Neuronal stem cell (in vitro differentiated cells): Measurements from ENCODE around the gene NDRG2.

Source experiments
- DNase-seq: peaks from one replicate; pipeline ENCODE4 v3.0.0-alpha.2; 2013; ENCODE audit warnings: low spot score
- H2AFZ ChIP-seq: one replicate; pipeline ENCODE4 v1.6.1; 2013; ENCODE audit warnings: mild to moderate bottlenecking, low read length, inconsistent platforms
- H2AK5ac ChIP-seq: 2 replicates; pipeline ENCODE4 v1.6.1; 2013; ENCODE audit warnings: low read depth, mild to moderate bottlenecking, inconsistent platforms, low read length, moderate library complexity, mixed read lengths
- H2BK120ac ChIP-seq: 2 replicates; pipeline ENCODE4 v1.6.1; 2013; ENCODE audit warnings: low read depth, mild to moderate bottlenecking, inconsistent platforms, low read length, moderate library complexity, mixed read lengths
- H2BK12ac ChIP-seq: one replicate; pipeline ENCODE4 v1.6.1; 2013; ENCODE audit warnings: low read length, inconsistent platforms
- H2BK15ac ChIP-seq: 2 replicates; pipeline ENCODE4 v1.6.1; 2013; ENCODE audit warnings: mild to moderate bottlenecking, low read length, inconsistent platforms, mixed read lengths
- H2BK5ac ChIP-seq: one replicate; pipeline ENCODE4 v1.6.1; 2013; ENCODE audit warnings: inconsistent platforms, mild to moderate bottlenecking, low read length, moderate library complexity
- H3K14ac ChIP-seq: one replicate; pipeline ENCODE4 v1.6.1; 2013; ENCODE audit warnings: low read length, inconsistent platforms
- H3K18ac ChIP-seq: 2 replicates; pipeline ENCODE4 v1.6.1; 2013; ENCODE audit warnings: low read length, inconsistent platforms
- H3K23ac ChIP-seq: 2 replicates; pipeline ENCODE4 v1.6.1; 2013; ENCODE audit warnings: low read depth, mild to moderate bottlenecking, mixed read lengths, low read length, inconsistent platforms; ENCODE audit not compliant: poor library complexity
- H3K27ac ChIP-seq: replicated peaks from 3 replicates; pipeline ENCODE4 v1.5.1; 2013; ENCODE audit warnings: low read length, inconsistent platforms
- H3K27me3 ChIP-seq, 3 experiments: 2 replicates each; pipeline ENCODE4 v1.6.1; 2013; ENCODE audit warnings: low read length in 3 of 3, mild to moderate bottlenecking in 2 of 3, inconsistent platforms in 1 of 3, low read depth in 1 of 3, mixed read lengths in 1 of 3, moderate library complexity in 1 of 3; ENCODE audit not compliant: control insufficient read depth in 3 of 3, insufficient read depth in 3 of 3
- H3K36me3 ChIP-seq, 2 donors: replicated peaks in 1 of 2; 2 replicates each; pipeline ENCODE4 v1.6.1; 2013; ENCODE audit warnings: low read length in 2 of 2; ENCODE audit not compliant: control insufficient read depth in 2 of 2, insufficient read depth in 2 of 2
- H3K4ac ChIP-seq: 2 replicates; pipeline ENCODE4 v1.6.1; 2013; ENCODE audit warnings: inconsistent platforms, mild to moderate bottlenecking, low read length, moderate library complexity
- H3K4me1 ChIP-seq, 2 donors: 1 replicate in 1 of 2; 2 replicates in 1 of 2; pipeline ENCODE4 v1.6.1; 2013; ENCODE audit warnings: low read length in 2 of 2, low read depth in 1 of 2; ENCODE audit not compliant: control insufficient read depth in 2 of 2, insufficient read depth in 1 of 2
- H3K4me2 ChIP-seq: one replicate; pipeline ENCODE4 v1.6.1; 2013; ENCODE audit warnings: mild to moderate bottlenecking, low read length, inconsistent platforms; ENCODE audit not compliant: insufficient read depth, poor library complexity, severe bottlenecking
- H3K4me3 ChIP-seq, 2 donors: 2 replicates each; pipeline ENCODE4 v1.5.1; 2013; ENCODE audit warnings: low read length in 2 of 2, mild to moderate bottlenecking in 2 of 2, inconsistent platforms in 1 of 2, moderate library complexity in 1 of 2
- H3K79me1 ChIP-seq: one replicate; pipeline ENCODE4 v1.6.1; 2013; ENCODE audit warnings: low read depth, mild to moderate bottlenecking, inconsistent platforms, low read length, moderate library complexity
- H3K9ac ChIP-seq: one replicate; pipeline ENCODE4 v1.6.1; 2013; ENCODE audit warnings: mild to moderate bottlenecking, low read depth, low read length, inconsistent platforms; ENCODE audit not compliant: poor library complexity
- H3K9me3 ChIP-seq, 2 donors: replicated peaks in 1 of 2; 2 replicates each; pipeline versions ENCODE3 to v1.6.1; 2013; ENCODE audit warnings: low read length in 2 of 2, mild to moderate bottlenecking in 2 of 2, inconsistent platforms in 1 of 2, low read depth in 1 of 2, mixed read lengths in 1 of 2, moderate library complexity in 1 of 2; ENCODE audit not compliant: control insufficient read depth in 2 of 2, insufficient read depth in 1 of 2
- H4K8ac ChIP-seq: one replicate; pipeline ENCODE4 v1.6.1; 2013; ENCODE audit warnings: low read depth, mild to moderate bottlenecking, inconsistent platforms, low read length, moderate library complexity
- H4K91ac ChIP-seq: one replicate; pipeline ENCODE4 v1.6.1; 2013; ENCODE audit warnings: low read length, low read depth, mild to moderate bottlenecking, inconsistent platforms; ENCODE audit not compliant: poor library complexity
- WGBS, 2 donors: extraction: QIAGEN DNeasy Blood & Tissue Kit; methylation state at CpG; one replicate each; pipeline ENCODE4 v1.1.7; 2013; ENCODE audit warnings: missing lambda C conversion rate in 2 of 2, mixed read lengths in 1 of 2; ENCODE audit not compliant: insufficient read length in 2 of 2, insufficient replicate concordance in 1 of 2; ENCODE audit errors: extremely low coverage in 2 of 2; 5-methylcytosine and 5-hydroxymethylcytosine counted together

Gene NDRG2

GRCh38 chr14:21038441-21039422, 13.9 kb upstream of the NDRG2 start:
- no peak overlapping the region for H2AK5ac ChIP-seq
- H2BK15ac ChIP-seq = no peak overlapping the region
- H3K4me2 ChIP-seq = no peak overlapping the region
- H2BK5ac ChIP-seq = no peak overlapping the region
- H4K91ac ChIP-seq = no peak overlapping the region
- no peak overlapping the region for H3K23ac ChIP-seq
- no CpG with 5 or more reads among the region's 10 CpGs for WGBS, 2 donors
- no peak overlapping the region for H3K14ac ChIP-seq
- no peaks in the 10 kb centered on the region for H3K9me3 ChIP-seq
- H3K18ac ChIP-seq = peak overlapping the region; percentile 13
- H3K27me3 ChIP-seq = peaks cover 0 to 57% (median 0%) of the 10 kb centered on the region in 3 experiments
- H4K8ac ChIP-seq = no peak overlapping the region
- H3K36me3 ChIP-seq = no peaks in the 10 kb centered on the region
- H3K9ac ChIP-seq = no peak overlapping the region
- no peak for DNase-seq
- no peak overlapping the region for H3K4ac ChIP-seq
- H2BK120ac ChIP-seq = no peak overlapping the region
- H2BK12ac ChIP-seq = no peak overlapping the region
- no peak overlapping the region for H3K4me3 ChIP-seq
- peaks cover 1 to 2% of the 10 kb centered on the region in 2 donors for H3K4me1 ChIP-seq
- H3K79me1 ChIP-seq = no peaks in the 10 kb centered on the region
- H2AFZ ChIP-seq = peak overlapping the region; percentile 74
- H3K27ac ChIP-seq = no peak overlapping the region

- no peak for DNase-seq
- Histone ChIP-seq H2BK12ac (no peak overlapping the region), H4K8ac (no peak overlapping the region), H3K18ac (no peak overlapping the region), H3K4ac (no peak overlapping the region), H3K4me3 (no peak overlapping the region), H3K23ac (no peak overlapping the region), H2BK120ac (no peak overlapping the region), H2AFZ (no peak overlapping the region), H3K79me1 (no peaks in the 10 kb centered on the region), H3K36me3 (no peaks in the 10 kb centered on the region), H3K14ac (no peak overlapping the region), H3K27me3 (peaks cover 0 to 56% (median 0%) of the 10 kb centered on the region in 3 experiments), H3K4me2 (no peak overlapping the region), H3K9ac (no peak overlapping the region), H2AK5ac (no peak overlapping the region), H3K27ac (no peak overlapping the region), H4K91ac (no peak overlapping the region), H2BK15ac (no peak overlapping the region), H3K9me3 (no peaks in the 10 kb centered on the region), H2BK5ac (no peak overlapping the region), H3K4me1 (peaks cover 1 to 2% of the 10 kb centered on the region in 2 donors)
- no CpG with 5 or more reads among the region's 3 CpGs for WGBS, 2 donors
Measured at GRCh38 chr14:21037156-21037555, 12.3 kb upstream of the NDRG2 start.

- no CpG with 5 or more reads among the region's 7 CpGs for WGBS, 2 donors
- no peak overlapping the region for H4K8ac ChIP-seq
- H3K23ac ChIP-seq = no peak overlapping the region
- H3K79me1 ChIP-seq = no peaks in the 10 kb centered on the region
- H2BK15ac ChIP-seq = no peak overlapping the region
- H3K4me1 ChIP-seq = peaks cover 1 to 2% of the 10 kb centered on the region in 2 donors
- H3K36me3 ChIP-seq = no peaks in the 10 kb centered on the region
- H3K27me3 ChIP-seq = peaks cover 0 to 56% (median 0%) of the 10 kb centered on the region in 3 experiments
- H3K14ac ChIP-seq = no peak overlapping the region
- no peak overlapping the region for H3K4ac ChIP-seq
- H2BK5ac ChIP-seq = no peak overlapping the region
- no peak overlapping the region for H2BK12ac ChIP-seq
- no peak overlapping the region for H3K9ac ChIP-seq
- H3K18ac ChIP-seq = no peak overlapping the region
- no peak overlapping the region for H2BK120ac ChIP-seq
- H2AK5ac ChIP-seq = no peak overlapping the region
- H3K4me3 ChIP-seq = no peak overlapping the region
- DNase-seq = no peak
- H3K27ac ChIP-seq = no peak overlapping the region
- H3K4me2 ChIP-seq = no peak overlapping the region
- no peak overlapping the region for H4K91ac ChIP-seq
- no peak overlapping the region for H2AFZ ChIP-seq
- no peaks in the 10 kb centered on the region for H3K9me3 ChIP-seq
Measured at GRCh38 chr14:21036751-21037150, 11.9 kb upstream of the NDRG2 start.

GRCh38 chr14:21034707-21035106, 9.8 kb upstream of the NDRG2 start, which contains the start of gene RNASE13:
RNASE13 (minus strand) TSS chr14:21034807; CDS start chr14:21034288, 519 bp downstream.
- Histone ChIP-seq H3K23ac (no peak within 1 kb of the TSS), H3K4ac (no peak within 1 kb of the TSS), H3K27ac (no peak within 1 kb of the TSS), H2BK120ac (no peak within 1 kb of the TSS), H3K4me1 (peaks cover 1 to 2% of the 10 kb centered on the region in 2 donors), H3K9me3 (no peaks in the 10 kb centered on the region), H3K18ac (no peak within 1 kb of the TSS), H3K14ac (no peak within 1 kb of the TSS), H3K36me3 (no peaks in the 10 kb centered on the region), H3K79me1 (no peaks in the 10 kb centered on the region), H2BK5ac (no peak within 1 kb of the TSS), H2AK5ac (no peak within 1 kb of the TSS), H3K4me2 (no peak within 1 kb of the TSS), H2AFZ (no peak within 1 kb of the TSS), H4K8ac (no peak within 1 kb of the TSS), H3K9ac (no peak within 1 kb of the TSS), H4K91ac (no peak within 1 kb of the TSS), H2BK12ac (no peak within 1 kb of the TSS), H2BK15ac (no peak within 1 kb of the TSS), H3K4me3 (no peak within 1 kb of the TSS), H3K27me3 (peaks cover 0 to 76% (median 0%) of the 10 kb centered on the region in 3 experiments)
- no CpG with 5 or more reads among the region's 5 CpGs for WGBS, 2 donors
- DNase-seq = no peak
